VCaP (cell line): ENCODE results near the gene ITGA6.

Source experiments
- H3K27ac ChIP-seq: fragments of 450-650 bp; 2 replicates; pipeline ENCODE4 v1.5.1; 2017
- CTCF ChIP-seq: fragments of 450-650 bp; conservative IDR thresholded peaks from 2 replicates; pipeline ENCODE4 v1.5.1; 2017; ENCODE audit warnings: mild to moderate bottlenecking, moderate library complexity

Gene ITGA6

GRCh38 chr2:172467382-172467781 is 40.0 kb downstream of the ITGA6 start:
- TF ChIP-seq CTCF = no peak
- H3K27ac ChIP-seq = no peak overlapping the region

- no peak for TF ChIP-seq CTCF
- no peak overlapping the region for H3K27ac ChIP-seq
These were observed 43.9 kb downstream of the ITGA6 start for GRCh38 chr2:172470958-172471922.

DNA sequence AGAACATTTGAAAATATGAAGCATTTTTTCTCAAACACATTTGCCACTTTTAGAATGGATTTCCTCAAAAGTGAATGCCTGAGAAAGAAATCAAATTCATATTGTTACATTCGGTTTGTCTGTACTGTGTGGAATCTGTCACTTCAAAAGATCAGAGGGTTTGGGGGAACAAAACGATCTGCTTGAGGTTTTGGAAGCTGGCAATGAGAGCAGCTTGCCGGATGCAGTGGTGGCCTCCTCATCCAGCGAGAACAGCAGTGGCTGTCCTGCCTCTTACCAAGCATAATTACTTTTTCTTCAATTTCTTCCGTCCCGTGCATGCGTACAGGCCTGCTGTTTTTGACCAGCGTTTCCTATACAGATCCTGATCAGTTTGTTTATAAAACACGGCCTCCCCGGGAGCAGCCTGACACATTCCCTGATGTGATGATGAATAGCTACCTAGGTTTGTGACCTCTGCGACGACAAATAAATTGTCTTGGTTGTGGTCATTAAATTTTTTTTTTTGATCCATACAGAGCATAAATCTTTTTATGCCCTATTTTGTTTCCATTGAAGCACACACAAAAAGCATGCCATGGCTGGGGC is 45.2 kb downstream of the ITGA6 start:
- TF ChIP-seq CTCF = no peak
- no peak overlapping the region for H3K27ac ChIP-seq

DNA sequence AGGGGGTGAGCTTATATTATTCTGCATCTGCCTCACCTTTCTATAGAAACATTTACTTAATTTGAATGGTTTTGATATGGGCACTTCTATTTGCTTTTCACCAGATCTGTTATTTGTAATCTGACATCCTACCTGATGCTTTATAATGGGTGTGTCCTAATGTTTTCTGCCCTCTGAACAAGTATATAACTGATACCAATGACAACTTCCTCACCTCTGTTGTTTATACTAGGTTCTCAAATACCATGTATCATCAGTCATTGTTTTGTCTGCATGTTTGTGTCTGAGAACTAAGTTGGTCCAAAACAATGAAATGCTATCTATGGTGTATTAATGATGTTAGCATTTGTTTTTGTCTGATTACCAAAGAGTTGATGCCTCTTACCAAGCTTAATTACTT is 45.8 kb downstream of the ITGA6 start:
- TF ChIP-seq CTCF = no peak
- H3K27ac ChIP-seq = no peak overlapping the region

DNA sequence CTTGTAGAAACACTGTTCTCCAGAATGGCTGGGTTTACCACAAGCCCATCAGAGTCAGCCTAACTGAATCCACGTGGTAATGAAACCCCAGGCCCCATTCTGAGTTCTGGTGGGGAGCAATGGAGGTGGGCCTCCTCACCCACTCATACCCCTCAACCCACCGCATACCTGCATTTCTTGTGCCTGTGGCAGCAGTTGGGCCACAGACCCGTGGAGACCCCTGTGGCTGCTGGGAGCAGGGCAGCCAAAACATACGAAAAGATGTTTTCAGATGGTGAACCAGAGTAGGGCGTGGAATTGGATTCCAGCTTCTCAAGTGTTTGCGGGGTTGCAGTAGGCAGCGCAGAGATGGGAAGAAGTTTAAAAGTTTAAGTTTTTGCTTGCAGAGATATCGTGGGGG is 51.0 kb downstream of the ITGA6 start:
- TF ChIP-seq CTCF = no peak
- H3K27ac ChIP-seq = no peak overlapping the region

DNA sequence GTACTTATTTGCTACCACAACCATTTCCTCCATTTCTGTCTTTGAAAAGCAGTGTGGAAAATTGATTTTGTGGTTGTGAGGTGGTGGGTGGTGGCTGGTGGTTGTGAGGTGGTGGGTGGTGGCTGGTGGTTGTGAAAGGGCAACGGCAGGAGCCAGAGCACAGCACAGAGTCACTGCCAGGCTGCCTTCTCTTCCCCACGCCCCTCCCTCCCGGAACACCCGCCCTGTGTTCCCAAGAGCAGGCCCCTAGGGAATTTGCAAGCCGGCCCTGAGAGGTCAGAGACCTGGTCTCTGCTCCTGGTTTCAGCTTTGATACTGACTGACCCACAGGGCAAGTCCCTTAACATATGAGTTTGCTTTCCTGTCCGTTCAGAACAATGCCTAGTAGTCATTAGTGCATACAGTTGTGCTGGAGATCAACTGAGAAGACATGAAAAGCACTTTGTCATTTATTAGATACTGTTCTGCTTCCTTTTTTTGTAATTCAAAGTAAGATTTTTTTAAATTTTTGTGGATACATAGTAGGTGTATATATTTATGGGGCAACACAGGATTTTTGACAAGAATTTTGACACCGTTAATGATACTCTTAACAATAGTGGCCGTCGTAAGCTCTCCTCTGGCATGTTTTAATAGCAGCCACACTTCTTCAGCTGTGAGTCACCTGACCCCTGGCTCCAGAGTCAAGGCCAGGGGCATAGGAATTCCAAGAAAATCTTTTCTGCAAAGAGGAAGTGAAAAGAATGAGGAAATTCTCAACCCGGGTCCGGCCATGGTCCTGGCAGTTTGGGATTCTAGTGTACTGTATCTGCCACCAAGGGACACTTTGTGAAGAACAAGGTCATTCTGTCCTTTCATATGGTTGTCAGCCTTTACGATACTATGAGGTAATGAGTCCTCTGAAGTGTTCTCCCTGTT is 53.2 kb downstream of the ITGA6 start:
- no peak for TF ChIP-seq CTCF
- H3K27ac ChIP-seq = no peak overlapping the region
